PC-9 (cell line): ENCODE results near the gene LRGUK. TPM values are rescaled to one million over a fixed set of nuclear protein-coding genes. Genes with fewer than 3 reads are reported as not detected.

Experiments used
- BruUV-seq: library from RNA; stranded (reverse); fragments of 400-500 nt; replicated peaks from 2 replicates; lab custom pipeline; 2021; lab: Mats Ljungman, UMichigan
- CTCF ChIA-PET: fragments of 300-600 bp; sonication (Branson Sonifier 250); formaldehyde crosslinking; loops from one replicate; lab custom pipeline; 2022; ENCODE audit warnings: antibody characterized with exemption; lab: Charles Lee
- POLR2A ChIA-PET: fragments of 300-600 bp; sonication (Branson Sonifier 250); formaldehyde crosslinking; loops from one replicate; lab custom pipeline; 2022; ENCODE audit warnings: antibody characterized with exemption; ENCODE audit not compliant: unreplicated experiment; lab: Charles Lee
- DNase-seq, 2 experiments: peaks; one replicate each; pipeline versions ENCODE4 v3.0.0 to v3.0.0-alpha.2; 2015 to 2022; ENCODE audit warnings: mixed read lengths in 1 of 2
- H2AFZ ChIP-seq: fragments of 200-600 bp; sonication (generic); 2 replicates; pipeline ENCODE4 v1.8.1; 2017; ENCODE audit warnings: antibody characterized with exemption
- H3F3A ChIP-seq: fragments of 200-600 bp; sonication (generic); 2 replicates; pipeline ENCODE4 v1.8.1; 2017; ENCODE audit warnings: antibody characterized with exemption, mild to moderate bottlenecking, low read depth; ENCODE audit not compliant: insufficient read depth
- H3K27ac ChIP-seq: fragments of 200-600 bp; sonication (generic); 2 replicates; pipeline ENCODE4 v1.6.1; 2016; ENCODE audit warnings: mixed run types
- H3K27me3 ChIP-seq: fragments of 200-600 bp; sonication (generic); 2 replicates; pipeline ENCODE4 v1.6.1; 2016; ENCODE audit warnings: low read depth, mixed run types; ENCODE audit not compliant: insufficient read depth
- H3K36me3 ChIP-seq: fragments of 200-600 bp; sonication (generic); 2 replicates; pipeline ENCODE4 v1.6.1; 2016; ENCODE audit warnings: low read depth, mixed run types
- H3K4me1 ChIP-seq: fragments of 200-600 bp; sonication (generic); replicated peaks from 2 replicates; pipeline ENCODE4 v1.6.1; 2016; ENCODE audit warnings: mixed run types; ENCODE audit not compliant: insufficient read depth
- H3K4me2 ChIP-seq: fragments of 200-600 bp; sonication (generic); 2 replicates; pipeline ENCODE4 v1.6.1; 2017; ENCODE audit warnings: mixed run types
- H3K4me3 ChIP-seq: fragments of 200-600 bp; sonication (generic); 2 replicates; pipeline ENCODE4 v1.6.1; 2016; ENCODE audit warnings: mixed run types
- H3K79me2 ChIP-seq: fragments of 200-600 bp; sonication (generic); 2 replicates; pipeline ENCODE4 v1.6.1; 2017; ENCODE audit warnings: low read depth, mixed run types
- H3K9me2 ChIP-seq: fragments of 200-600 bp; sonication (generic); 2 replicates; pipeline ENCODE4 v1.8.1; 2017; ENCODE audit warnings: mild to moderate bottlenecking; ENCODE audit not compliant: insufficient read depth
- H3K9me3 ChIP-seq: fragments of 200-600 bp; sonication (generic); 2 replicates; pipeline ENCODE4 v1.8.1; 2016; ENCODE audit warnings: low read depth; ENCODE audit not compliant: insufficient read depth
- H4K20me1 ChIP-seq: fragments of 200-600 bp; sonication (generic); 2 replicates; pipeline ENCODE4 v1.8.1; 2017; ENCODE audit not compliant: insufficient read depth
- CTCF ChIP-seq: fragments of 200-600 bp; sonication (generic); conservative IDR thresholded peaks from 2 replicates; pipeline ENCODE4 v1.6.1; 2017; ENCODE audit warnings: mixed run types, antibody characterized with exemption, mild to moderate bottlenecking, moderate library complexity
- EZH2 ChIP-seq: fragments of 200-600 bp; sonication (generic); IDR thresholded peaks from 2 replicates; pipeline ENCODE4 v1.8.0; 2017; ENCODE audit warnings: antibody characterized with exemption, low read depth
- intact Hi-C: fragments of 100-400 bp; cut with micrococcal nuclease; formaldehyde crosslinking; loops from one replicate; pipeline ENCODE4 v1.10.0; 2022; ENCODE audit not compliant: unreplicated experiment
- total RNA-seq: library from RNA; stranded (reverse); gene quantifications from 2 replicates; pipeline ENCODE4 v1.2.3, GENCODE V29; 2021

LRGUK gene
- total RNA-seq, 1 experiment from 2014 or later: 2.3 TPM

GRCh38 chr7:134155871-134156270 lies 28.7 kb downstream of the LRGUK start:
- no TSS peak for BruUV-seq
- Histone ChIP-seq H2AFZ (no peak overlapping the region), H4K20me1 (no peaks in the 10 kb centered on the region), H3K27ac (no peak overlapping the region), H3K4me3 (no peak overlapping the region), H3K9me3 (peaks cover 4% of the 10 kb centered on the region; the same call in 1 of the 2 replicates), H3K4me1 (no peaks in the 10 kb centered on the region), H3K4me2 (no peak overlapping the region), H3K79me2 (no peaks in the 10 kb centered on the region), H3K9me2 (peaks cover 3% of the 10 kb centered on the region; the same call in 1 of the 2 replicates), H3K36me3 (no peaks in the 10 kb centered on the region), H3F3A (no peaks in the 10 kb centered on the region), H3K27me3 (no peaks in the 10 kb centered on the region)
- POLR2A ChIA-PET: no interaction called here
- no peak for DNase-seq
- no peak for TF ChIP-seq EZH2
- no peak for TF ChIP-seq CTCF
- CTCF ChIA-PET: no interaction called here
- intact Hi-C loops: no loop called here

- TF ChIP-seq CTCF: no peak
- no peak for TF ChIP-seq EZH2
- Histone ChIP-seq H3F3A (no peaks in the 10 kb centered on the region), H2AFZ (no peak overlapping the region), H3K4me2 (no peak overlapping the region), H3K79me2 (no peaks in the 10 kb centered on the region), H3K27ac (no peak overlapping the region), H3K9me3 (no peaks in the 10 kb centered on the region; the same call in 1 of the 2 replicates), H3K36me3 (no peaks in the 10 kb centered on the region), H3K4me3 (no peak overlapping the region), H4K20me1 (no peaks in the 10 kb centered on the region), H3K9me2 (peaks cover 10% of the 10 kb centered on the region; the same call in 1 of the 2 replicates), H3K27me3 (no peaks in the 10 kb centered on the region), H3K4me1 (no peaks in the 10 kb centered on the region)
- no TSS peak for BruUV-seq
- ChIA-PET CTCF (no interaction called here), POLR2A (no interaction called here)
- intact Hi-C loops: no loop called here
- no peak for DNase-seq
Observed at GRCh38 chr7:134165252-134165651, 38.1 kb downstream of the LRGUK start.

- no peaks in the 10 kb centered on the region; the same call in 1 of the 2 replicates for H3K9me3 ChIP-seq
- POLR2A ChIA-PET: no interaction called here
- intact Hi-C loops: no loop called here
- H3K79me2 ChIP-seq: no peaks in the 10 kb centered on the region
- no peaks in the 10 kb centered on the region for H4K20me1 ChIP-seq
- no peaks in the 10 kb centered on the region for H3F3A ChIP-seq
- no peak overlapping the region for H3K27ac ChIP-seq
- no peaks in the 10 kb centered on the region for H3K4me1 ChIP-seq
- DNase-seq: no peak
- TF ChIP-seq EZH2: no peak
- no peak for TF ChIP-seq CTCF
- H3K9me2 ChIP-seq: 0 out of 2 replicates have a peak, but pooled peaks cover 4% of the 10 kb centered on the region
- H3K4me3 ChIP-seq: no peak overlapping the region
- H3K4me2 ChIP-seq: no peak overlapping the region
- H3K27me3 ChIP-seq: no peaks in the 10 kb centered on the region
- no peak overlapping the region for H2AFZ ChIP-seq
- CTCF ChIA-PET: no interaction called here
- H3K36me3 ChIP-seq: no peaks in the 10 kb centered on the region
- BruUV-seq: no TSS peak
Observed at GRCh38 chr7:134167250-134167649, 40.1 kb downstream of the LRGUK start.
